Left lung (tissue), 10 donors: Measurements from ENCODE around the gene WNT1. TPM values are rescaled to one million over a fixed set of nuclear protein-coding genes. Genes with fewer than 3 reads are reported as not detected.

ENCODE experiments used
- ATAC-seq: fragments of 200-7000 bp; cut with Tn5 transposase; one replicate; pipeline ENCODE4 v1.9.1; 2020; ENCODE audit warnings: moderate library complexity
- DNase-seq, 4 donors: peaks; one replicate each; pipeline ENCODE4 v3.0.0-alpha.2; 2013 to 2020
- H3K27ac ChIP-seq, 2 donors: fragments of 200-600 bp; sonication (generic) in 1 of 2; one replicate each; pipeline versions ENCODE4 v1.5.0 to v1.8.0; 2020 to 2021
- H3K27me3 ChIP-seq, 2 donors: fragments of 200-600 bp; sonication (generic) in 1 of 2; one replicate each; pipeline versions ENCODE4 v1.5.0 to v1.8.0; 2020 to 2021
- H3K36me3 ChIP-seq, 2 donors: fragments of 200-600 bp; sonication (generic) in 1 of 2; one replicate each; pipeline versions ENCODE4 v1.5.0 to v1.8.0; 2020 to 2021
- H3K4me1 ChIP-seq, 2 donors: fragments of 200-600 bp; one replicate each; pipeline ENCODE4 v1.8.0; 2021
- H3K4me3 ChIP-seq, 2 donors: fragments of 200-600 bp; sonication (generic) in 1 of 2; one replicate each; pipeline versions ENCODE4 v1.5.0 to v1.8.0; 2020 to 2021; ENCODE audit warnings: mild to moderate bottlenecking in 1 of 2
- H3K9me3 ChIP-seq, 2 donors: fragments of 200-600 bp; sonication (generic) in 1 of 2; one replicate each; pipeline versions ENCODE4 v1.5.0 to v1.8.0; 2020 to 2021
- CTCF ChIP-seq, 2 donors: fragments of 200-600 bp; sonication (generic) in 1 of 2; IDR thresholded peaks; one replicate each; pipeline versions ENCODE4 v1.5.0 to v1.8.0; 2021; ENCODE audit warnings: antibody characterized with exemption in 2 of 2
- intact Hi-C, 2 donors: fragments of 100-400 bp; cut with DNase I; formaldehyde crosslinking; loops; one replicate each; pipeline versions ENCODE4 v1.11.2 to v1.14.2; 2022
- polyA plus RNA-seq, 6 donors: library from polyadenylated mRNA; unstranded; fragments of 120-200 nt; gene quantifications; one replicate each; pipeline ENCODE4 v1.2.1, GENCODE V29; 2013; ENCODE audit not compliant: insufficient read length in 6 of 6
- total RNA-seq, 2 donors: library from RNA; stranded (reverse); fragmentation: NEBNext Ultra II Directional; extraction: Animal tissue kit (Norgen Biotek cat#: 25700); gene quantifications; one replicate each; pipeline ENCODE4 v1.2.1, GENCODE V29; 2021
- donor health status: DM: no; HTN: yes; CAD: no.
- donor health status: DM: no; HTN: no; CAD: no.

WNT1 gene
- total and polyA plus RNA-seq, 8 donors = not detected

GRCh38 chr12:49025463-49025862, 47.3 kb downstream of the WNT1 start:
- intact Hi-C loops = no loop called here
- Histone ChIP-seq H3K9me3 (no peaks in the 10 kb centered on the region), H3K36me3 (peaks cover 5 to 100% of the 10 kb centered on the region in 2 donors), H3K27ac (no peak overlapping the region), H3K27me3 (no peaks in the 10 kb centered on the region), H3K4me3 (no peak overlapping the region), H3K4me1 (no peaks in the 10 kb centered on the region)
- no peak for TF ChIP-seq CTCF (IDR thresholded peaks at IDR 0.05)
- ATAC-seq (no peak), DNase-seq (no peak)

GRCh38 chr12:49026101-49026500, 48.0 kb downstream of the WNT1 start:
- no peak for DNase-seq
- intact Hi-C loops = no loop called here
- Histone ChIP-seq H3K4me3 (no peak overlapping the region), H3K27ac (no peak overlapping the region), H3K4me1 (no peaks in the 10 kb centered on the region), H3K9me3 (no peaks in the 10 kb centered on the region), H3K27me3 (no peaks in the 10 kb centered on the region), H3K36me3 (peaks cover 5 to 100% of the 10 kb centered on the region in 2 donors)
- ATAC-seq = no peak
- TF ChIP-seq CTCF (IDR thresholded peaks at IDR 0.05) = no peak

- H3K4me3 ChIP-seq = no peak overlapping the region
These were observed 48.8 kb downstream of the WNT1 start for GRCh38 chr12:49026678-49027480.

GRCh38 chr12:49027846-49028555, 49.9 kb downstream of the WNT1 start:
- Histone ChIP-seq H3K27ac (no peak overlapping the region), H3K36me3 (peaks cover 5 to 100% of the 10 kb centered on the region in 2 donors), H3K4me3 (no peak overlapping the region), H3K4me1 (no peaks in the 10 kb centered on the region), H3K9me3 (no peaks in the 10 kb centered on the region), H3K27me3 (no peaks in the 10 kb centered on the region)
- TF ChIP-seq CTCF (IDR thresholded peaks at IDR 0.05) = no peak
- no peak for DNase-seq
- ATAC-seq = no peak
- intact Hi-C loops = no loop called here

More at GRCh38 chr12:49026678-49027480, 48.8 kb downstream of the WNT1 start:
- H3K4me1 ChIP-seq = no peaks in the 10 kb centered on the region
- H3K9me3 ChIP-seq = no peaks in the 10 kb centered on the region
- ATAC-seq (no peak), DNase-seq (peak in 1 of 4 donors; percentile 65)
- no peak for TF ChIP-seq CTCF (IDR thresholded peaks at IDR 0.05)
- H3K27ac ChIP-seq = no peak overlapping the region
- H3K27me3 ChIP-seq = no peaks in the 10 kb centered on the region
- H3K36me3 ChIP-seq = peaks cover 5 to 100% of the 10 kb centered on the region in 2 donors
- intact Hi-C loops = no loop called here

GRCh38 chr12:49028666-49029275, 50.6 kb downstream of the WNT1 start:
- ATAC-seq = no peak
- Histone ChIP-seq H3K27me3 (no peaks in the 10 kb centered on the region), H3K27ac (no peak overlapping the region), H3K9me3 (no peaks in the 10 kb centered on the region), H3K36me3 (peaks cover 5 to 100% of the 10 kb centered on the region in 2 donors), H3K4me3 (no peak overlapping the region), H3K4me1 (no peaks in the 10 kb centered on the region)
- TF ChIP-seq CTCF (IDR thresholded peaks at IDR 0.05) = no peak
- intact Hi-C loops = no loop called here
- DNase-seq = no peak
